Superior temporal gyrus (tissue), 1 donor: ENCODE data around the gene GCN1.
A peak's percentile ranks its signal among the peaks of the same experiment; 100 is the strongest.

Source experiments
- DNase-seq: peaks from one replicate; pipeline ENCODE4 v3.0.0-alpha.2; 2016; ENCODE audit errors: extremely low spot score

Gene GCN1

GRCh38 chr12:120229487-120230325, 35.2 kb upstream of the GCN1 start:
- DNase-seq: no peak

GRCh38 chr12:120229071-120229486, 34.6 kb upstream of the GCN1 start:
- no peak for DNase-seq

- peak; percentile 90 for DNase-seq
Measured at GRCh38 chr12:120228291-120229070, 34.0 kb upstream of the GCN1 start.

- DNase-seq: no peak
Measured at GRCh38 chr12:120228041-120228290, 33.5 kb upstream of the GCN1 start.

- DNase-seq: no peak
Measured at GRCh38 chr12:120227233-120228040, 32.9 kb upstream of the GCN1 start.

- no peak for DNase-seq
Measured at GRCh38 chr12:120225852-120226640, 31.5 kb upstream of the GCN1 start.

GRCh38 chr12:120225200-120225558, 30.7 kb upstream of the GCN1 start:
- no peak for DNase-seq

GRCh38 chr12:120224304-120225199, 30.0 kb upstream of the GCN1 start:
- DNase-seq: no peak

- no peak for DNase-seq
Measured at GRCh38 chr12:120223458-120224303, 29.2 kb upstream of the GCN1 start.

GRCh38 chr12:120222288-120222832, 27.8 kb upstream of the GCN1 start:
- no peak for DNase-seq

GRCh38 chr12:120221576-120221900, 27.0 kb upstream of the GCN1 start:
- no peak for DNase-seq

- DNase-seq: no peak
Measured at GRCh38 chr12:120220838-120221575, 26.5 kb upstream of the GCN1 start.

- no peak for DNase-seq
Measured at GRCh38 chr12:120218680-120219606, 24.4 kb upstream of the GCN1 start.

- no peak for DNase-seq
Measured at GRCh38 chr12:120216742-120217605, 22.5 kb upstream of the GCN1 start.

GRCh38 chr12:120215766-120216735, 21.5 kb upstream of the GCN1 start:
- no peak for DNase-seq

GRCh38 chr12:120215357-120215735, 20.8 kb upstream of the GCN1 start:
- no peak for DNase-seq
